SU-DHL-6 (cell line): ENCODE results near the gene ITGB8.

Experiments
- H2AFZ ChIP-seq: fragments of 200-600 bp; sonication (generic); 2 replicates; pipeline ENCODE4 v1.6.1; 2014; ENCODE audit warnings: low read depth, mild to moderate bottlenecking, moderate library complexity, mixed read lengths, antibody characterized with exemption, low read length; ENCODE audit not compliant: severe bottlenecking
- H3F3A ChIP-seq: fragments of 200-600 bp; shearing (Covaris generic); 2 replicates; pipeline ENCODE4 v1.6.0; 2016; ENCODE audit warnings: antibody characterized with exemption, mild to moderate bottlenecking; ENCODE audit not compliant: insufficient read depth
- H3K27ac ChIP-seq: fragments of 200-600 bp; sonication (generic); 2 replicates; pipeline ENCODE4 v1.5.1; 2016; ENCODE audit warnings: low read depth, mild to moderate bottlenecking, low read length, moderate library complexity, mixed read lengths
- H3K27me3 ChIP-seq: fragments of 200-600 bp; sonication (generic), shearing (Covaris generic); 2 replicates; pipeline ENCODE4 v1.6.0; 2014; ENCODE audit warnings: mild to moderate bottlenecking, low read length
- H3K36me3 ChIP-seq: fragments of 200-600 bp; sonication (generic); 2 replicates; pipeline ENCODE4 v1.6.1; 2014; ENCODE audit warnings: mild to moderate bottlenecking, low read length, mixed read lengths
- H3K4me2 ChIP-seq: fragments of 300-600, 200-600 bp; shearing (Covaris generic), sonication (generic); 2 replicates; pipeline ENCODE4 v1.6.0; 2014; ENCODE audit warnings: low read length, low read depth, mild to moderate bottlenecking; ENCODE audit not compliant: poor library complexity, severe bottlenecking
- H3K4me3 ChIP-seq: fragments of 200-600 bp; sonication (generic); 2 replicates; pipeline ENCODE4 v1.5.1; 2014; ENCODE audit warnings: antibody characterized with exemption, low read length, mild to moderate bottlenecking, mixed read lengths; ENCODE audit not compliant: insufficient read depth, poor library complexity, severe bottlenecking
- H3K79me2 ChIP-seq: fragments of 200-600 bp; sonication (generic); 2 replicates; pipeline ENCODE4 v1.6.1; 2014; ENCODE audit warnings: mild to moderate bottlenecking, low read length, moderate library complexity; ENCODE audit not compliant: insufficient read depth
- H3K9ac ChIP-seq: fragments of 200-600 bp; sonication (generic); 2 replicates; pipeline ENCODE4 v1.7.0; 2014; ENCODE audit warnings: mild to moderate bottlenecking, low read length
- H3K9me2 ChIP-seq: fragments of 200-600 bp; sonication (generic); replicated peaks from 2 replicates; pipeline ENCODE4 v1.6.1; 2014; ENCODE audit warnings: low read length; ENCODE audit not compliant: insufficient read depth
- H3K9me3 ChIP-seq: fragments of 200-600 bp; sonication (generic); 2 replicates; pipeline ENCODE4 v1.6.1; 2014; ENCODE audit warnings: low read length, mixed read lengths; ENCODE audit not compliant: insufficient read depth
- H4K20me1 ChIP-seq: fragments of 200-600 bp; sonication (generic); 2 replicates; pipeline ENCODE4 v1.6.1; 2014; ENCODE audit warnings: low read depth, mild to moderate bottlenecking, antibody characterized with exemption, low read length, moderate library complexity, mixed read lengths
- CTCF ChIP-seq: fragments of 200-600 bp; sonication (generic); IDR thresholded peaks from one replicate; pipeline ENCODE4 v1.5.1; 2017; ENCODE audit warnings: antibody characterized with exemption, mild to moderate bottlenecking, low read length, moderate library complexity; ENCODE audit not compliant: insufficient read depth, poor library complexity, severe bottlenecking
- EZH2phosphoT487 ChIP-seq: fragments of 200-600 bp; sonication (generic), shearing (Covaris generic); conservative IDR thresholded peaks from 2 replicates; pipeline ENCODE4 v1.6.1; 2018; ENCODE audit warnings: mild to moderate bottlenecking, antibody characterized with exemption, low read length, moderate library complexity, mixed read lengths

Gene ITGB8

GRCh38 chr7:20296444-20296843 is 34.3 kb upstream of the ITGB8 start:
- H3K4me2 ChIP-seq: no peak overlapping the region

DNA sequence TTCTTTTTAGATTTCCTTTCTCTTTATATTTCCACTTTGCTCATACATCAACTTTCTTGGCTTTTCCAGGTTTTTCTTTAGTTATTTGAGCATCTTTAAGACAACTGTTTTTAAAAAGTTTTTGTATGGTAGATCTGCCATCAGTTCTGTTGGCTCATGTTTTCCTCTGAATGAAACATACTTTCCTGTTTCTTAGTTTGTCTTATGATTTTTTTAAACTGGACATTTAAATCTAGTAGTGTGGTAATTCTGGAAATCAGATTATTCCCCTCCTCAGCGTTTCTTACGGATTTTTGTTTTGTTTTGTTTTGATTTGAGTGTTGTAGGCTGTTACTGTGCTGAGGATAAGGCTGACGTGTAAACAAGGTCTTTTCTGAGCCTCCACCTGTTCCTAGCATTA is 33.8 kb upstream of the ITGB8 start:
- H2AFZ ChIP-seq: no peak overlapping the region
- no peaks in the 10 kb centered on the region for H3F3A ChIP-seq
- no peak overlapping the region for H3K4me2 ChIP-seq
- H3K9ac ChIP-seq: no peak overlapping the region
- H4K20me1 ChIP-seq: no peaks in the 10 kb centered on the region
- no peak overlapping the region for H3K27ac ChIP-seq
- no peaks in the 10 kb centered on the region for H3K27me3 ChIP-seq
- no peaks in the 10 kb centered on the region for H3K9me3 ChIP-seq
- H3K9me2 ChIP-seq: no peaks in the 10 kb centered on the region
- no peak overlapping the region for H3K4me3 ChIP-seq
- H3K36me3 ChIP-seq: no peaks in the 10 kb centered on the region; the same call in 1 of the 2 replicates
- no peaks in the 10 kb centered on the region for H3K79me2 ChIP-seq
- no peak for TF ChIP-seq CTCF
- no peak for TF ChIP-seq EZH2phosphoT487

More at GRCh38 chr7:20296444-20296843, 34.3 kb upstream of the ITGB8 start:
- H3K9ac ChIP-seq: no peak overlapping the region
- H3K9me3 ChIP-seq: no peaks in the 10 kb centered on the region
- no peak overlapping the region for H3K4me3 ChIP-seq
- H3K27me3 ChIP-seq: no peaks in the 10 kb centered on the region
- no peaks in the 10 kb centered on the region; the same call in 1 of the 2 replicates for H3K36me3 ChIP-seq
- no peaks in the 10 kb centered on the region for H4K20me1 ChIP-seq
- no peak overlapping the region for H2AFZ ChIP-seq
- TF ChIP-seq CTCF (no peak), EZH2phosphoT487 (no peak)
- no peaks in the 10 kb centered on the region for H3F3A ChIP-seq
- no peak overlapping the region for H3K27ac ChIP-seq
- no peaks in the 10 kb centered on the region for H3K9me2 ChIP-seq
- no peaks in the 10 kb centered on the region for H3K79me2 ChIP-seq

- Histone ChIP-seq H3F3A (no peaks in the 10 kb centered on the region), H2AFZ (no peak overlapping the region), H3K79me2 (no peaks in the 10 kb centered on the region), H3K9ac (no peak overlapping the region), H3K27ac (no peak overlapping the region), H3K9me2 (no peaks in the 10 kb centered on the region), H3K27me3 (no peaks in the 10 kb centered on the region), H4K20me1 (no peaks in the 10 kb centered on the region), H3K9me3 (no peaks in the 10 kb centered on the region), H3K36me3 (no peaks in the 10 kb centered on the region; the same call in 1 of the 2 replicates), H3K4me2 (no peak overlapping the region), H3K4me3 (no peak overlapping the region)
- TF ChIP-seq CTCF: no peak
- no peak for TF ChIP-seq EZH2phosphoT487
These were observed 32.2 kb upstream of the ITGB8 start for GRCh38 chr7:20298486-20298901.

- Histone ChIP-seq H4K20me1 (no peaks in the 10 kb centered on the region), H3K9me2 (no peaks in the 10 kb centered on the region), H3K9me3 (no peaks in the 10 kb centered on the region), H3K4me2 (no peak overlapping the region), H3K27me3 (no peaks in the 10 kb centered on the region), H3F3A (no peaks in the 10 kb centered on the region), H3K27ac (no peak overlapping the region), H3K4me3 (no peak overlapping the region), H3K79me2 (no peaks in the 10 kb centered on the region), H3K36me3 (no peaks in the 10 kb centered on the region; the same call in 1 of the 2 replicates), H3K9ac (no peak overlapping the region), H2AFZ (no peak overlapping the region)
- TF ChIP-seq CTCF: no peak
- no peak for TF ChIP-seq EZH2phosphoT487
These were observed 31.6 kb upstream of the ITGB8 start for GRCh38 chr7:20299145-20299544.
